Endodermal cell (in vitro differentiated cells): Measurements from ENCODE around the gene KHSRP. TPM values are rescaled to one million over a fixed set of nuclear protein-coding genes. Genes with fewer than 3 reads are reported as not detected.
A peak's percentile ranks its signal among the peaks of the same experiment; 100 is the strongest.

Experiments used
- DNase-seq: peaks from one replicate; pipeline ENCODE4 v3.0.0-alpha.2; 2017
- H3K27ac ChIP-seq: 2 replicates; pipeline ENCODE4 v1.5.1; 2013; ENCODE audit warnings: mild to moderate bottlenecking, low read depth, low read length, moderate library complexity
- H3K27me3 ChIP-seq: 2 replicates; pipeline ENCODE4 v1.6.1; 2013; ENCODE audit warnings: mild to moderate bottlenecking, low read length, moderate library complexity; ENCODE audit not compliant: insufficient read depth, control insufficient read depth, poor library complexity, severe bottlenecking
- H3K36me3 ChIP-seq: 2 replicates; pipeline ENCODE4 v1.7.0; 2013; ENCODE audit warnings: mild to moderate bottlenecking, low read length, moderate library complexity; ENCODE audit not compliant: control insufficient read depth, insufficient read depth
- H3K4me1 ChIP-seq: one replicate; pipeline ENCODE4 v1.7.0; 2013; ENCODE audit warnings: low read length; ENCODE audit not compliant: control insufficient read depth, insufficient read depth
- H3K4me3 ChIP-seq: 2 replicates; pipeline ENCODE4 v1.5.1; 2013; ENCODE audit warnings: mild to moderate bottlenecking, low read length, moderate library complexity
- H3K9ac ChIP-seq: 2 replicates; pipeline ENCODE4 v1.6.1; 2013; ENCODE audit warnings: mild to moderate bottlenecking, low read length, moderate library complexity; ENCODE audit not compliant: poor library complexity, severe bottlenecking; ENCODE audit errors: extremely low read depth
- H3K9me3 ChIP-seq: 2 replicates; pipeline ENCODE4 v1.6.1; 2013; ENCODE audit warnings: mild to moderate bottlenecking, low read length, moderate library complexity; ENCODE audit not compliant: control insufficient read depth
- H3K27ac Mint-ChIP-seq: 2 replicates; pipeline ENCODE4 v1.8.0; 2020; ENCODE audit warnings: mixed read lengths
- H3K27me3 Mint-ChIP-seq: 2 replicates; pipeline ENCODE4 v1.8.0; 2021; ENCODE audit warnings: mild to moderate bottlenecking, mixed read lengths; ENCODE audit not compliant: insufficient read depth
- H3K36me3 Mint-ChIP-seq: 2 replicates; pipeline ENCODE4 v1.8.0; 2020; ENCODE audit warnings: low read depth, mixed read lengths
- H3K4me1 Mint-ChIP-seq: 2 replicates; pipeline ENCODE4 v1.8.0; 2020; ENCODE audit warnings: mixed read lengths
- H3K4me3 Mint-ChIP-seq: 2 replicates; pipeline ENCODE4 v1.8.0; 2020; ENCODE audit warnings: mild to moderate bottlenecking, moderate library complexity, mixed read lengths
- H3K9me3 Mint-ChIP-seq: 2 replicates; pipeline ENCODE4 v1.8.0; 2020; ENCODE audit warnings: mild to moderate bottlenecking, mixed read lengths
- CTCF ChIP-seq: fragments of 200-600 bp; sonication (generic); conservative IDR thresholded peaks from 2 replicates; pipeline ENCODE4 v1.5.0; 2021; ENCODE audit warnings: antibody characterized with exemption, mild to moderate bottlenecking
- WGBS, 2 experiments: methylation state at CpG; one replicate each; pipeline versions ENCODE4 v1.1.5 to v1.1.7; 2013; ENCODE audit warnings: missing lambda C conversion rate in 2 of 2, mixed read lengths in 1 of 2; ENCODE audit not compliant: insufficient coverage in 1 of 2, insufficient read length in 1 of 2; 5-methylcytosine and 5-hydroxymethylcytosine counted together
- total RNA-seq, 2 donors: library from RNA; stranded (reverse); fragmentation: NEBNext Ultra II Directional in 1 of 2; extraction: Animal tissue kit (Norgen Biotek cat#: 25700) in 1 of 2; gene quantifications; 2 replicates in 1 of 2; 3 replicates in 1 of 2; pipeline ENCODE4 v1.2.1, GENCODE V29; 2021

KHSRP gene
- total RNA-seq, 2 donors from 2014 or later, result 454 to 476 TPM

GRCh38 chr19:6425732-6426620 lies 1.4 kb upstream of the KHSRP start:
- Histone ChIP-seq H3K9ac (no peak overlapping the region), H3K36me3 (peaks cover 22% of the 10 kb centered on the region), H3K4me1 (no peaks in the 10 kb centered on the region), H3K9me3 (peaks cover 6% of the 10 kb centered on the region), H3K27me3 (peaks cover 7% of the 10 kb centered on the region), H3K4me3 (no peak overlapping the region), H3K27ac (peak overlapping the region; percentile 62)
- peaks cover 11% of the 10 kb centered on the region for H3K9me3 Mint-ChIP-seq
- TF ChIP-seq CTCF, result peak; percentile 36
- H3K4me3 Mint-ChIP-seq, result no peak overlapping the region
- H3K27ac Mint-ChIP-seq, result peak overlapping the region; percentile 75
- H3K36me3 Mint-ChIP-seq, result peaks cover 24% of the 10 kb centered on the region
- H3K4me1 Mint-ChIP-seq, result peaks cover 16% of the 10 kb centered on the region
- peaks cover 21% of the 10 kb centered on the region for H3K27me3 Mint-ChIP-seq
- no peak for DNase-seq
- 95 to 100% methylated on average over 5 to 21 of the region's 21 CpGs for WGBS, 2 experiments

- Histone ChIP-seq H3K4me3 (no peak overlapping the region), H3K9ac (no peak overlapping the region), H3K27me3 (peaks cover 7% of the 10 kb centered on the region), H3K36me3 (peaks cover 31% of the 10 kb centered on the region), H3K27ac (peak overlapping the region; percentile 62), H3K9me3 (peaks cover 6% of the 10 kb centered on the region), H3K4me1 (no peaks in the 10 kb centered on the region)
- DNase-seq, result peak; percentile 100
- peak overlapping the region; percentile 75 for H3K27ac Mint-ChIP-seq
- TF ChIP-seq CTCF, result no peak
- peaks cover 16% of the 10 kb centered on the region for H3K4me1 Mint-ChIP-seq
- WGBS, 2 experiments, result 13 to 15% methylated on average over 26 to 43 of the region's 43 CpGs
- H3K4me3 Mint-ChIP-seq, result peak overlapping the region; percentile 89
- H3K9me3 Mint-ChIP-seq, result peaks cover 11% of the 10 kb centered on the region
- peaks cover 14% of the 10 kb centered on the region for H3K27me3 Mint-ChIP-seq
- peaks cover 32% of the 10 kb centered on the region for H3K36me3 Mint-ChIP-seq
Observed at GRCh38 chr19:6424939-6425731, 524 bp upstream of the KHSRP start.

GRCh38 chr19:6423499-6424194 lies 964 bp downstream of the KHSRP start:
- Histone ChIP-seq H3K36me3 (peaks cover 46% of the 10 kb centered on the region), H3K4me3 (peak overlapping the region; percentile 93), H3K27me3 (no peaks in the 10 kb centered on the region), H3K9me3 (peaks cover 6% of the 10 kb centered on the region), H3K27ac (peak overlapping the region; percentile 28), H3K9ac (peak overlapping the region; percentile 87), H3K4me1 (no peaks in the 10 kb centered on the region)
- WGBS, 2 experiments, result 0 to 2% methylated on average over 3 to 19 of the region's 20 CpGs
- peak; percentile 86 for DNase-seq
- Mint-ChIP-seq H3K4me3 (peak overlapping the region; percentile 89), H3K9me3 (peaks cover 11% of the 10 kb centered on the region), H3K27ac (peak overlapping the region; percentile 91), H3K27me3 (peaks cover 5% of the 10 kb centered on the region), H3K36me3 (peaks cover 47% of the 10 kb centered on the region), H3K4me1 (peaks cover 16% of the 10 kb centered on the region)
- TF ChIP-seq CTCF, result no peak
